Panc1 (cell line): ENCODE data around the gene GANC. TPM values are rescaled to one million over a fixed set of nuclear protein-coding genes. Genes with fewer than 3 reads are reported as not detected.

Experiments used
- ATAC-seq: fragments of 200-7000 bp; cut with Tn5 transposase; 2 replicates; pipeline ENCODE4 v1.9.1; 2020; ENCODE audit warnings: mild to moderate bottlenecking, moderate library complexity
- BruUV-seq: library from RNA; stranded (reverse); fragments of 400-500 nt; replicated peaks from 2 replicates; lab custom pipeline; 2021; lab: Mats Ljungman, UMichigan
- CTCF ChIA-PET: fragments of 300-600 bp; sonication (Branson Sonifier 250); formaldehyde crosslinking; loops from one replicate; lab custom pipeline; 2022; ENCODE audit warnings: antibody characterized with exemption; lab: Charles Lee
- POLR2A ChIA-PET: fragments of 300-600 bp; sonication (Branson Sonifier 250); formaldehyde crosslinking; loops from one replicate; lab custom pipeline; 2022; ENCODE audit warnings: antibody characterized with exemption; lab: Charles Lee
- DNase-seq: peaks from one replicate; pipeline ENCODE4 v3.0.0-alpha.2; 2010; ENCODE audit warnings: low read depth, low spot score
- H3K27ac ChIP-seq: 2 replicates; pipeline ENCODE4 v1.5.1; 2011; ENCODE audit warnings: mild to moderate bottlenecking, low read length, inconsistent platforms
- H3K27me3 ChIP-seq: fragments of 200-500 bp; sonication (Bioruptor generic); 2 replicates; pipeline ENCODE4 v1.6.0; 2014; ENCODE audit warnings: low read length, inconsistent platforms; ENCODE audit not compliant: control insufficient read depth, insufficient read depth
- H3K36me3 ChIP-seq: fragments of 200-500 bp; sonication (Bioruptor generic); 2 replicates; pipeline ENCODE4 v1.5.1; 2014; ENCODE audit warnings: inconsistent platforms, mild to moderate bottlenecking, low read length, moderate library complexity; ENCODE audit not compliant: control insufficient read depth, insufficient read depth
- H3K4me1 ChIP-seq: 2 replicates; pipeline ENCODE4 v1.5.1; 2011; ENCODE audit warnings: inconsistent platforms, mild to moderate bottlenecking, low read length, moderate library complexity; ENCODE audit not compliant: control insufficient read depth, insufficient read depth
- H3K4me3 ChIP-seq, 2 experiments: 2 replicates each; pipeline ENCODE4 v1.5.1; 2011 to 2012; ENCODE audit warnings: low read depth in 2 of 2, low read length in 2 of 2, mild to moderate bottlenecking in 2 of 2, inconsistent platforms in 1 of 2, moderate library complexity in 1 of 2
- H3K9me3 ChIP-seq: fragments of 200-500 bp; sonication (Bioruptor generic); 2 replicates; pipeline ENCODE4 v1.5.1; 2014; ENCODE audit warnings: low read depth, mild to moderate bottlenecking, inconsistent platforms, low read length, moderate library complexity; ENCODE audit not compliant: control insufficient read depth, insufficient read depth
- POLR2AphosphoS5 ChIP-seq: IDR thresholded peaks from 2 replicates; pipeline ENCODE4 v1.6.1; 2012; ENCODE audit warnings: mild to moderate bottlenecking, low read depth, low read length, moderate library complexity
- SIN3A ChIP-seq: IDR thresholded peaks from 2 replicates; pipeline ENCODE4 v1.6.1; 2012; ENCODE audit warnings: low read depth, mild to moderate bottlenecking, low read length, moderate library complexity, borderline replicate concordance; ENCODE audit not compliant: insufficient read depth
- TCF7L2 ChIP-seq: IDR thresholded peaks from 2 replicates; pipeline ENCODE4 v1.6.1; 2011; ENCODE audit warnings: mild to moderate bottlenecking, low read depth, low read length, inconsistent platforms
- in situ Hi-C: cut with HindIII; loops from 2 replicates; pipeline ENCODE4 v1.10.0; 2016; ENCODE audit warnings: low sequenced_read_pairs, low pct_unique_long_range_greater_than_20kb
- intact Hi-C: fragments of 100-400 bp; cut with micrococcal nuclease; formaldehyde crosslinking; loops from one replicate; pipeline ENCODE4 v1.10.0; 2022; ENCODE audit not compliant: unreplicated experiment
- total RNA-seq: library from RNA; stranded (reverse); gene quantifications from one replicate; pipeline ENCODE4 v1.2.1, GENCODE V29; 2021; ENCODE audit not compliant: unreplicated experiment
- TF ChIP-seq, protein P1 (sequence below), 2 experiments: IDR thresholded peaks; 2 replicates each; pipeline ENCODE4 v1.6.1; 2011 to 2012; ENCODE audit warnings: low read depth in 2 of 2, control low read depth in 1 of 2, low read length in 1 of 2, mild to moderate bottlenecking in 1 of 2, moderate library complexity in 1 of 2; ENCODE audit not compliant: insufficient read depth in 1 of 2
- TF ChIP-seq, protein P2 (sequence below): fragments of 450-650 bp; IDR thresholded peaks from 2 replicates; pipeline ENCODE4 v1.5.1; 2017; ENCODE audit warnings: mild to moderate bottlenecking

The GANC gene
- total RNA-seq, 1 experiment from 2014 or later: 21.1 TPM

DNA sequence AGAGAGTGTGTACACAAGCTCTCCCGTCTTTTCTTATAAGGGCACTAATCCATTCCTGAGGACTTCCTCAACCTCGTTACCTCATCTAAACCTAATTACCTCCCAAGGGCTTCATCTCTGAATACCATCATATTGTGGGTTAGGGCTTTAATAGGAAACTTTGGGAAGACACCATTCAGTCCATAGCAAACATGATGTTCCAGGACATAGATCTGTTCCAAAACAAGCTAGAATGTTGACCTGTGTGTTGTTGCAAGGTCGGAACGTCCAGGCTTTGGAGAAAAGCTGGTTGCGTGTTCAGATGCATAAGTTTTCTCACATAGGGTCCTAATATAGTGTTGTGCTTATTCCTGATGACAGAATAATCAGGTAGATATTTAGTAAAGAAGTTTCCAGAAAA lies 9.9 kb downstream of the GANC start:
- BruUV-seq: no TSS peak
- ChIA-PET CTCF (no interaction called here), POLR2A (interaction anchor here (0.5 to 1.0 kb wide), 2 partner anchors 10 to 143 kb away, joined by 3 to 4 read pairs; partner anchors contain the start of genes GANC and TMEM87A)
- H3K27ac ChIP-seq: no peak overlapping the region
- H3K4me3 ChIP-seq: no peak overlapping the region
- no peaks in the 10 kb centered on the region for H3K27me3 ChIP-seq
- in situ Hi-C loops: no loop called here
- TF ChIP-seq POLR2AphosphoS5 (no peak), TCF7L2 (no peak), SIN3A (no peak)
- TF ChIP-seq, protein P1, sequence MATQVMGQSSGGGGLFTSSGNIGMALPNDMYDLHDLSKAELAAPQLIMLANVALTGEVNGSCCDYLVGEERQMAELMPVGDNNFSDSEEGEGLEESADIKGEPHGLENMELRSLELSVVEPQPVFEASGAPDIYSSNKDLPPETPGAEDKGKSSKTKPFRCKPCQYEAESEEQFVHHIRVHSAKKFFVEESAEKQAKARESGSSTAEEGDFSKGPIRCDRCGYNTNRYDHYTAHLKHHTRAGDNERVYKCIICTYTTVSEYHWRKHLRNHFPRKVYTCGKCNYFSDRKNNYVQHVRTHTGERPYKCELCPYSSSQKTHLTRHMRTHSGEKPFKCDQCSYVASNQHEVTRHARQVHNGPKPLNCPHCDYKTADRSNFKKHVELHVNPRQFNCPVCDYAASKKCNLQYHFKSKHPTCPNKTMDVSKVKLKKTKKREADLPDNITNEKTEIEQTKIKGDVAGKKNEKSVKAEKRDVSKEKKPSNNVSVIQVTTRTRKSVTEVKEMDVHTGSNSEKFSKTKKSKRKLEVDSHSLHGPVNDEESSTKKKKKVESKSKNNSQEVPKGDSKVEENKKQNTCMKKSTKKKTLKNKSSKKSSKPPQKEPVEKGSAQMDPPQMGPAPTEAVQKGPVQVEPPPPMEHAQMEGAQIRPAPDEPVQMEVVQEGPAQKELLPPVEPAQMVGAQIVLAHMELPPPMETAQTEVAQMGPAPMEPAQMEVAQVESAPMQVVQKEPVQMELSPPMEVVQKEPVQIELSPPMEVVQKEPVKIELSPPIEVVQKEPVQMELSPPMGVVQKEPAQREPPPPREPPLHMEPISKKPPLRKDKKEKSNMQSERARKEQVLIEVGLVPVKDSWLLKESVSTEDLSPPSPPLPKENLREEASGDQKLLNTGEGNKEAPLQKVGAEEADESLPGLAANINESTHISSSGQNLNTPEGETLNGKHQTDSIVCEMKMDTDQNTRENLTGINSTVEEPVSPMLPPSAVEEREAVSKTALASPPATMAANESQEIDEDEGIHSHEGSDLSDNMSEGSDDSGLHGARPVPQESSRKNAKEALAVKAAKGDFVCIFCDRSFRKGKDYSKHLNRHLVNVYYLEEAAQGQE (IDR thresholded peaks at IDR 0.05; ENCODE audit: insufficient read depth in 1 of 2, low read depth in 2 of 2, low read length in 1 of 2): no peak
- TF ChIP-seq, protein P2, sequence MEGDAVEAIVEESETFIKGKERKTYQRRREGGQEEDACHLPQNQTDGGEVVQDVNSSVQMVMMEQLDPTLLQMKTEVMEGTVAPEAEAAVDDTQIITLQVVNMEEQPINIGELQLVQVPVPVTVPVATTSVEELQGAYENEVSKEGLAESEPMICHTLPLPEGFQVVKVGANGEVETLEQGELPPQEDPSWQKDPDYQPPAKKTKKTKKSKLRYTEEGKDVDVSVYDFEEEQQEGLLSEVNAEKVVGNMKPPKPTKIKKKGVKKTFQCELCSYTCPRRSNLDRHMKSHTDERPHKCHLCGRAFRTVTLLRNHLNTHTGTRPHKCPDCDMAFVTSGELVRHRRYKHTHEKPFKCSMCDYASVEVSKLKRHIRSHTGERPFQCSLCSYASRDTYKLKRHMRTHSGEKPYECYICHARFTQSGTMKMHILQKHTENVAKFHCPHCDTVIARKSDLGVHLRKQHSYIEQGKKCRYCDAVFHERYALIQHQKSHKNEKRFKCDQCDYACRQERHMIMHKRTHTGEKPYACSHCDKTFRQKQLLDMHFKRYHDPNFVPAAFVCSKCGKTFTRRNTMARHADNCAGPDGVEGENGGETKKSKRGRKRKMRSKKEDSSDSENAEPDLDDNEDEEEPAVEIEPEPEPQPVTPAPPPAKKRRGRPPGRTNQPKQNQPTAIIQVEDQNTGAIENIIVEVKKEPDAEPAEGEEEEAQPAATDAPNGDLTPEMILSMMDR: no peak
- ATAC-seq: no peak
- no peaks in the 10 kb centered on the region for H3K4me1 ChIP-seq
- no peaks in the 10 kb centered on the region for H3K9me3 ChIP-seq
- no peak for DNase-seq
- intact Hi-C loops: no loop called here
- no peaks in the 10 kb centered on the region for H3K36me3 ChIP-seq

DNA sequence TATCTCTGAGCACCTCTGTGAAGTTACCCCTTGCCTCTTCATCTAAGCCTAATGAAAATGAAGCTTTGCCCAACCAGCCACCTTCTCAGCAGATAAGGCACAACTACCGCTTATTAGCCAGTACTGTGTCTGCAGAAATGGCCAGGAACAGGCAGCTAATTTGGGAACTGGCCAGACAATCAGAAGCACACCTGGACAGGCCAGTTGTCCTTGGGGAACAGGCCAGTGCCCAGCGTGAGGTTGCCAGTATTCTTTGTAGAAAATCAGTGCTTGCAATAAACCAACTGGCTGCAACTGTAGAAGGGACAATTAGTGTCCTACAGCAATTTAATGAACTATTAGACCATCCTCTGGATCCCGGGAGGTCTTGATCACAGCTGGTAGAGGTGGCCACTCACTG lies 10.7 kb downstream of the GANC start:
- H3K27ac ChIP-seq: no peak overlapping the region
- DNase-seq (no peak), ATAC-seq (no peak)
- no peaks in the 10 kb centered on the region for H3K27me3 ChIP-seq
- intact Hi-C loops: no loop called here
- TF ChIP-seq, protein P1 (IDR thresholded peaks at IDR 0.05; ENCODE audit: insufficient read depth in 1 of 2, low read depth in 2 of 2, low read length in 1 of 2): no peak
- TF ChIP-seq POLR2AphosphoS5: no peak
- no peak for TF ChIP-seq SIN3A
- TF ChIP-seq, protein P2: no peak
- TF ChIP-seq TCF7L2: no peak
- in situ Hi-C loops: no loop called here
- ChIA-PET POLR2A (interaction anchor here (0.5 kb wide), 1 partner anchor 142 kb away, joined by 3 read pairs; no protein-coding TSS in a partner anchor), CTCF (no interaction called here)
- no peaks in the 10 kb centered on the region for H3K4me1 ChIP-seq
- BruUV-seq: no TSS peak
- H3K9me3 ChIP-seq: no peaks in the 10 kb centered on the region
- no peak overlapping the region for H3K4me3 ChIP-seq
- no peaks in the 10 kb centered on the region for H3K36me3 ChIP-seq
